GM21515 (cell line): ENCODE data around the gene TMEM25.
"Not testable (repeated sequence)": the region's sequence is repeated elsewhere in the genome, so short reads cannot be mapped to it uniquely, and the experiment has no call there.

ENCODE experiments used
- ATAC-seq: cut with Tn5 transposase; IDR thresholded peaks from one replicate; pipeline ENCODE4 v1.9.1; 2021; ENCODE audit not compliant: unreplicated experiment

TMEM25 gene

GRCh38 chr11:118577995-118578394 is 47.0 kb downstream of the TMEM25 start:
- not testable (repeated sequence) for ATAC-seq

DNA sequence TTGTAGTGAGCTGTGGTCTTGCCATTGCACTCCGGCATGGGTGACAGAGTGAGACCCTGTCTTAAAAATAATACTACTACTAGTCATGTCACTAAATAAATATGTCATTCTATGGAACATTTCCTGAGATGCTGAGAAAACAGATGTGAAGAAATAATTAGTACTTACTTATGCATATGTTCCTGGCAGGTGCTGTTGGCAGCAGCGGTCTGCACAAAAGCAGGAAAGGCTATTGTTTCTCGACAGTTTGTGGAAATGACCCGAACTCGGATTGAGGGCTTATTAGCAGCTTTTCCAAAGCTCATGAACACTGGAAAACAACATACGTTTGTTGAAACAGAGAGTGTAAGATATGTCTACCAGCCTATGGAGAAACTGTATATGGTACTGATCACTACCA is 50.1 kb downstream of the TMEM25 start:
- ATAC-seq: no peak
